Measurements from ENCODE around the gene MST1. TPM values are rescaled to one million over a fixed set of nuclear protein-coding genes. Genes with fewer than 3 reads are reported as not detected.

MST1 gene
- total RNA-seq, 4 donors from 2014 or later = 21.5 to 43.5 (median 40.7) TPM

DNA sequence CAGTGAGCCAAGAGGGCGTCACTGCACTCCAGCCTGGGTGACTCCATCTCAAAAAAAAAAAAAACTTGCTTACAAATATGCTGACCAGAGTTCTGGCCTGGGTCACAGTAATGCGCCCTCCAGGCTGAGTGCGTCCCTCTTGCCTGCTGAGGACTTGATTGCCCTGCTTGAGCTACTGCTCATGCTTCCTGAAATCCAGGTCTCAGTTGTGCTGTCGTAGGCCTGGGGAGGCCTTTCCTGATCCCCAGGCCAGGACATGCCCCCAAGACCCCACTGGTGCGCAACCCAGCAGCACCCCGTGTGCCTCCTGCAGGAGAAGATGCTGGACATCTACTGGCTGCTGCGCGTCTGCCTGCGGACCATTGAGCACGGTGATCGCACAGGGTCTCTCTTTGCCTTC lies 22.9 kb upstream of the MST1 start:
- Histone ChIP-seq H3K36me3 (peaks cover 0 to 7% of the 10 kb centered on the region in 2 donors), H3K4me1 (no peaks in the 10 kb centered on the region), H3K27me3 (no peaks in the 10 kb centered on the region), H3K9me3 (no peaks in the 10 kb centered on the region), H3K27ac (no peak overlapping the region), H3K4me3 (replicated peaks in 1 of 3) (no peak overlapping the region)
- DNase-seq = no peak
- WGBS, 2 donors = 92 to 95% methylated on average over 10 to 11 of the region's 11 CpGs
- intact Hi-C loops (cut with DNase I) = no loop called here
- TF ChIP-seq POLR2A (IDR thresholded peaks at IDR 0.05) = no peak
- TF ChIP-seq, protein P1, sequence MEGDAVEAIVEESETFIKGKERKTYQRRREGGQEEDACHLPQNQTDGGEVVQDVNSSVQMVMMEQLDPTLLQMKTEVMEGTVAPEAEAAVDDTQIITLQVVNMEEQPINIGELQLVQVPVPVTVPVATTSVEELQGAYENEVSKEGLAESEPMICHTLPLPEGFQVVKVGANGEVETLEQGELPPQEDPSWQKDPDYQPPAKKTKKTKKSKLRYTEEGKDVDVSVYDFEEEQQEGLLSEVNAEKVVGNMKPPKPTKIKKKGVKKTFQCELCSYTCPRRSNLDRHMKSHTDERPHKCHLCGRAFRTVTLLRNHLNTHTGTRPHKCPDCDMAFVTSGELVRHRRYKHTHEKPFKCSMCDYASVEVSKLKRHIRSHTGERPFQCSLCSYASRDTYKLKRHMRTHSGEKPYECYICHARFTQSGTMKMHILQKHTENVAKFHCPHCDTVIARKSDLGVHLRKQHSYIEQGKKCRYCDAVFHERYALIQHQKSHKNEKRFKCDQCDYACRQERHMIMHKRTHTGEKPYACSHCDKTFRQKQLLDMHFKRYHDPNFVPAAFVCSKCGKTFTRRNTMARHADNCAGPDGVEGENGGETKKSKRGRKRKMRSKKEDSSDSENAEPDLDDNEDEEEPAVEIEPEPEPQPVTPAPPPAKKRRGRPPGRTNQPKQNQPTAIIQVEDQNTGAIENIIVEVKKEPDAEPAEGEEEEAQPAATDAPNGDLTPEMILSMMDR (IDR thresholded peaks at IDR 0.05) = no peak

DNA sequence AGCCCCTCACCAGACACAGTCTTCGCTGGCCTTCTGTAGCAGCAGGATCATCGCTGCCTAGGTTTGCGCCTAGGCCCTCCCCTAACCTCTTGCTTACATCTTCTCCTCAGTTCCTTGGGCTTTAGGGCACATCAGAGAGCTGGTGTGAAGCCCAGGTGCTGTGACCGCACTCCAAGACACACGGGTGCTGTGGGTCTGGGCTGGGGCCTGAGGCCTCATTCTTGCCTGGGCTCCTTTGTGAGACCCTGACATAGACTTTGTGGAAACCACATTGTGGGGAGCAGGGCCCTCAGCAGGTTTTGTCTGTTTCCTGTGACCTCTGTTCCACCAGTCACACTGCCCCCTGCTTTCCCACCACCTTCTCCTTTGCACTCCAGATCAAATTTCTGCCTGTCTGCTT lies 22.2 kb upstream of the MST1 start:
- no peaks in the 10 kb centered on the region for H3K27me3 ChIP-seq
- no peaks in the 10 kb centered on the region for H3K4me1 ChIP-seq
- TF ChIP-seq, protein P1 (IDR thresholded peaks at IDR 0.05) = no peak
- TF ChIP-seq POLR2A (IDR thresholded peaks at IDR 0.05) = no peak
- H3K36me3 ChIP-seq = peaks cover 0 to 7% of the 10 kb centered on the region in 2 donors
- no peak for DNase-seq
- WGBS, 2 donors = 89 to 96% methylated on average over 5 of the region's 5 CpGs
- no peak overlapping the region for H3K27ac ChIP-seq
- H3K4me3 ChIP-seq (replicated peaks in 1 of 3) = no peak overlapping the region
- intact Hi-C loops (cut with DNase I) = no loop called here
- H3K9me3 ChIP-seq = no peaks in the 10 kb centered on the region

DNA sequence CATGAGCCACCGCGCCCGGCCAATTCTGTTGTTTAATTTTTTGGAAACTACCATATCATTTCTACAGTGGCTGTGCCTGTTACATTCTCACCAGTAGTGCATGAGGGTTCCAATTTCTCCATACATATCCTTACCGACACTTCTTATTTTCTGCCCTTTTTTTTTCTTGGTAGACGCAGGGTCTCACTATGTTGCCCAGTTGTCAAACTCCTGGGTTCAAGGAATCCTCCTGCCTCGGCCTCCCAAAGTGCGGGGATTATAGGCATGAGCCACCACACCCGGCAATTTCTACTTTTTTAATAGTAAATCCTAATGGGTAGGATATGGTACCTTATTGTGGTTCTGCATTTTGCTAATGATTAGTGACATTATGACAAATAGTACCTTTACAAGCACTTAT lies 20.6 kb upstream of the MST1 start:
- Histone ChIP-seq H3K36me3 (peaks cover 10% of the 10 kb centered on the region in 2 donors), H3K4me1 (no peaks in the 10 kb centered on the region), H3K4me3 (replicated peaks in 1 of 3) (no peak overlapping the region), H3K27me3 (no peaks in the 10 kb centered on the region), H3K9me3 (no peaks in the 10 kb centered on the region), H3K27ac (no peak overlapping the region)
- TF ChIP-seq POLR2A (IDR thresholded peaks at IDR 0.05) = no peak
- TF ChIP-seq, protein P1 (IDR thresholded peaks at IDR 0.05) = no peak
- intact Hi-C loops (cut with DNase I) = loop anchor here (5.0 to 10.0 kb wide), 2 partner anchors 132 to 195 kb away; partner anchors contain the start of gene MST1R
- no peak for DNase-seq
- WGBS, 2 donors = 97% methylated on average over 8 of the region's 8 CpGs

DNA sequence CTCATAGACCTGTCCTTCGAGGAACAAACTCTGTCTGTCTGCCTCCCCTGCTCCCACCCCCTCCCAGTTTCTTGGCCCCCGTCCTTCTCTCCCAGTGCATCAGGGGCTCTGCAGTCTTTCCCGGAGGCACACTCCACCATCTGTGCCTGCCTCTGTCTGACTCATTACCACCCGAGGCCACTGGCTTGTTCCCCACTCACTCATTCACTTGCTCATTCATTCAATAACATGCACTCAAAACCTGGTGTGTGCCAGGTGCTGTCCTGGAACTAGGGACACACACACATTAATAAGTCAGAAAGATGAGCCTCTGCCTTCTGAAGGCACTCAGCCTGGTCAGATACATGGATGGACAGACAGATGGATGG lies 17.8 kb upstream of the MST1 start:
- 77 to 91% methylated on average over 4 of the region's 4 CpGs for WGBS, 2 donors
- no peak overlapping the region for H3K27ac ChIP-seq
- H3K4me3 ChIP-seq (replicated peaks in 1 of 3) = no peak overlapping the region
- no peaks in the 10 kb centered on the region for H3K27me3 ChIP-seq
- peaks cover 12 to 18% of the 10 kb centered on the region in 2 donors for H3K36me3 ChIP-seq
- H3K4me1 ChIP-seq = no peaks in the 10 kb centered on the region
- H3K9me3 ChIP-seq = no peaks in the 10 kb centered on the region
- intact Hi-C loops (cut with DNase I) = loop anchor here (5.0 to 10.0 kb wide), 2 partner anchors 135 to 198 kb away; partner anchors contain the start of gene MST1R
- no peak for DNase-seq
- TF ChIP-seq, protein P1 (IDR thresholded peaks at IDR 0.05) = no peak
- TF ChIP-seq POLR2A (IDR thresholded peaks at IDR 0.05) = no peak

DNA sequence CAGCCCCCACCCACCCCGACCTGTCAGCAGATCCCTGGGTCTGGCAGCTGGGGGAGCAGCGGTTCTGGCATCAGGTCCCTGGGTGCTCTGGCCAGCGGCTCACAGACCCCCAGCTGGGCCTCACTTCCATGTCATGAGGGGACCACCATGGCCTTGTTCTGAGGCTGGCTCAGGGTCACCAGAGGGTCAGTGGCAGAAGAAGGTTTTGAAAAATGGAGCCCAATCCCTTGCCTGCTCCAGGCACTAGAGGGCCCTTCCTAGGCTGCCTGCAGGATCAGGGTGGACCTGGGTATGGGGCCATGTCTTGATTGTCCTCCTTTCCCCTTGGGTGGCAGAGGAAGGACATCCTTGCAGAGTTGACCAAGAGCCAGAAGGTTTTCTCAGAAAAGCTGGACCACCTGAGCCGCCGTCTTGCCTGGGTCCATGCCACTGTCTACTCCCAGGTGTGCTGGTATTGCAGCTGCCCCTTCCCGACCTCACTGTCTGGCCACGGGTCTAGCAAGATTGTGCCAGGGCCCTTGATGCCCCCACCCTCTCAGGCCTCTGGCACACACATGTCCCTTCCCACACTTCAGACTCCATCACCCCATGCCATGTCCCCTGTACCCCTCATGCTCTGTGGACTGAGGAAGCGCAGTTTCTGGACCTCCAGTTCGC lies 17.3 kb upstream of the MST1 start:
- no peak overlapping the region for H3K27ac ChIP-seq

More for the DNA sequence above, 17.3 kb upstream of the MST1 start:
- Histone ChIP-seq H3K4me3 (replicated peaks in 1 of 3) (no peak overlapping the region), H3K4me1 (no peaks in the 10 kb centered on the region), H3K36me3 (peaks cover 12 to 23% of the 10 kb centered on the region in 2 donors), H3K27me3 (no peaks in the 10 kb centered on the region), H3K9me3 (no peaks in the 10 kb centered on the region)
- intact Hi-C loops (cut with DNase I) = loop anchor here (5.0 to 10.0 kb wide), 2 partner anchors 136 to 198 kb away; partner anchors contain the start of gene MST1R
- 92 to 94% methylated on average over 6 to 9 of the region's 9 CpGs for WGBS, 2 donors
- no peak for DNase-seq
- TF ChIP-seq, protein P1 (IDR thresholded peaks at IDR 0.05) = no peak
- TF ChIP-seq POLR2A (IDR thresholded peaks at IDR 0.05) = no peak

Data from thyroid gland (tissue), 4 donors.